Iris pigment epithelial cell (primary cell): ENCODE results near the gene WASF2.
A peak's percentile ranks its signal among the peaks of the same experiment; 100 is the strongest.
"Not testable (repeated sequence)": the region's sequence is repeated elsewhere in the genome, so short reads cannot be mapped to it uniquely, and the experiment has no call there.

ENCODE experiments used
- DNase-seq: peaks from one replicate; pipeline ENCODE4 v3.0.0-alpha.2; 2011; ENCODE audit warnings: low read depth

Gene WASF2

DNA sequence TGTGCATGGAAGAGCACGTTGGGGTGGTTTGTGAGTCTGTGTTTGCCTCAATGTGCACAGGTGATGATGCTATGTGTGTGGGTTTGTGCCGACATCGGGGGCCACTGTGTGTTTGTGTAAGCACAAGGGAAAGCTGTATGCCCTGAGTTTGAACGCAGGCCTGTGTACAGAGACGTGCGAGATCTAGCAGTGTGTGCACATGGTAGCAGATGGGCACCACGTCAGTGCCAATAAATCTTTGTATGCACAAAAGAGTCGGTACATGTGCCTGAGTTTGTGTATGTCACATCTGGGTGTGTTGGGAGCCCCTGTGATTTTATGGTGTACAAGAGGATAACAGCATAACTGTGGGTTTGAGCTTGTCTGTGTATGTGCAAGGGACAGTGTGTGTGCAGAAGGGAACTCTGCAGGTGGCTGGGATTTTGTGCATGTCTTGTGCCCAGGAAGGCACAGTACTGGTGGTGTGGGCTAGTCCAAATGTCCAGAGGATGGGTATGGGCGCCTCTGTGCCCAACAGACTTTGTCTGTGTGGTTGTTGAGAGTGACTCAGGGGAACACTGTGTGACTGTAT is 32.0 kb upstream of the WASF2 start:
- no peak for DNase-seq

DNA sequence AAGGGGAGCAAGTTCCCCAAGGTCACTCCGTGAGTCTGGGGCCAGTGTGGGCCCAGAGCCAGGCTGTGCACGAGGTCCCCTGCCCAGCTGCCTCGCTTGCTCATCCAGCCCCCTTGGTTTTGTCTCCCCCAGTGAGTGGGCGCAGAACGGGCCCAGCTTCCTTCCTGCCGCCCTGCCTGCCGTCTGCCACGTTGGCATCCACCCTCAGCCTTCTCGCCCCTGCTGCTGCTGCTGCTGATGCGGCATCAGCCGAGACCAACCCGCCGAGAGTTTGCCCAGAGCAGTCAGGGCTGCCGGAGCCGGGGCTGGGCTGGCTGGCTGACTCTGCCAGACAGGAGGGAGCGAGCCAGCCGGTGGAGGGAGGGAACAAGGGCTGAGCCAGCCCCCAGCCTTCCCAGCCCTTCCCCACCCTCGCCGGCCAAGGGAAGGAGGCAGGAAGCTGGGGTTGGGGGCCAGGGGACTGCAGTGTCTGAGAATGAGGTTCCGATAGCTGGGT is 31.4 kb upstream of the WASF2 start:
- DNase-seq = no peak

DNA sequence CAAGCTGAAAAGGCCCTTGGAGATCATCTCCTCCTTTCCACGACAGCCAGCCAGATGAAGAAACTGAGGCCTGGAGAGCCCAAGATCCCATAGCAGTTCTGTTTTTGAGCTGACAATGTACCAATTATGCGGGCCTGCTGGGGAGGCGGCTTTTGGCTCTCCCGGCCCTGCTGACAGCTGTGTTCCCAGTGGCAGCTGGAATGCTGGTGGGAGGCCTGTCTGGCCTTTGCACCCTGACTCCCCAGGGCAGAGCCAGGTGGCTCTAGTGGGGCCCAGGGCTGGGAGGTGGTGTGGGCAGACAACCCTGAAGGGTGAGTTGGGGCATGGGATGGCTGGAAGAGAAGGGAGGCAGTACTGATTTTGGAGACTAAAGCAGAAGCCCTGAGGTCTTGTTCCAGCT is 30.7 kb upstream of the WASF2 start:
- no peak for DNase-seq

- DNase-seq = no peak
Observed at GRCh38 chr1:27519331-27520258, 29.6 kb upstream of the WASF2 start.

DNA sequence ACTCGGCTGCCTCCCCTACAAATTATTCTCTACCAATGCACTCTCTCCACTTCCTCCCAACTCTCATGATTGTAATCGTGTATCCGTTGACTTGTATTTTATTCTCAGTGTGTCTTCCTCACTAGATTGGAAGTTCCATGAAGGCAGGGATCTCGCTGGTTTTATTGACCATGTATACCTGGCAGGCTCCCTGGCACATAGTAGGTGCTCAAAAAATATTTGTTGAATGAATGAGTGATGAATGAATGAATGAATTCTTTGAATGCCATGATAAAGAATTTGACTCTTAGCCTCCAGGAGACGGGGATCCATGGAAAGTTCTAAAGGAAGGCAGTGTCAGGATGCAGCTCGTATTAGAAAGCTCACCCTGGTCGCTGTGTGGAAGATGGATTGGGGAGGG is 28.8 kb upstream of the WASF2 start:
- DNase-seq = no peak

- DNase-seq = no peak
Observed at GRCh38 chr1:27517907-27518718, 28.1 kb upstream of the WASF2 start.

GRCh38 chr1:27517301-27517700 is 27.3 kb upstream of the WASF2 start:
- DNase-seq = no peak

DNA sequence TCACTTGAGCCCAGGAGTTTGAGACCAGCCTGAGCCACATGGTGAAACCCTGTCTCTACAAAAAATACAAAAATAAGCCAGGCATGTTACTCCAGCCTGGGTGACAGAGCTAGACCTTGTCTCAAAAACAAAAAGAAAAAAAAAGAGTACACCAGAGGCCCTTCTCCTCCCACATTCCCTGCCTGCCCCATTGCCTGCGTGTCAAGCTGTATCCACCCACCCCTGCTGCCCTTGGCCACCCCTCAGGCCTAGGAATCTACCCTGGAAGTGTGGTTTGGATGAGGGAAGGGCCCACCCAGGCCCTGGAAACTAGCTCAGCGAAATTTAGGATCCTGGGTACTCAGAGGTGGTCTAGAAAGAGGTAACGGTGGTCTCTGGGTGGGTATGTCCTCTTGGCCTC is 25.7 kb upstream of the WASF2 start:
- DNase-seq = no peak

- DNase-seq = no peak
Observed at GRCh38 chr1:27513958-27514357, 24.0 kb upstream of the WASF2 start.

DNA sequence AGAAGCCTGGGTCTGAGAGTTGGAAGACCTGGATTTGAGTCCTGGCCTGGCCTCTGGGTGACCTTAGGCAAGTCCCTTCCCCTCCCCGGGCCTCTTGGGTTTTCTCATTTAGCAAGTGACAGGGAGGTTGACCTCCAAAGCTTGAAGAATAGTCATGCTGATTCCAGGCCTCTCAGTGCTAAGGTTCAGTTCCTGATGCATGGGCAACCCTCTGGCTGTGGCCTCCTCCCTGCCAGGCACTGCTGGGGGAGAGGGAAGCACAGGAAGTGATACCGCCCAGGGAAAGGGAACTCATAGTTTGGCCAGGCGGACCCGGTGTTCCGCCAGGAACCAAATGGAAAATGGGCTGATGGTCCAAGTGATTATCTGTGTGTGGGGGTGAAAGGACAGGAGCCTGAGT is 23.6 kb upstream of the WASF2 start:
- DNase-seq = no peak

DNA sequence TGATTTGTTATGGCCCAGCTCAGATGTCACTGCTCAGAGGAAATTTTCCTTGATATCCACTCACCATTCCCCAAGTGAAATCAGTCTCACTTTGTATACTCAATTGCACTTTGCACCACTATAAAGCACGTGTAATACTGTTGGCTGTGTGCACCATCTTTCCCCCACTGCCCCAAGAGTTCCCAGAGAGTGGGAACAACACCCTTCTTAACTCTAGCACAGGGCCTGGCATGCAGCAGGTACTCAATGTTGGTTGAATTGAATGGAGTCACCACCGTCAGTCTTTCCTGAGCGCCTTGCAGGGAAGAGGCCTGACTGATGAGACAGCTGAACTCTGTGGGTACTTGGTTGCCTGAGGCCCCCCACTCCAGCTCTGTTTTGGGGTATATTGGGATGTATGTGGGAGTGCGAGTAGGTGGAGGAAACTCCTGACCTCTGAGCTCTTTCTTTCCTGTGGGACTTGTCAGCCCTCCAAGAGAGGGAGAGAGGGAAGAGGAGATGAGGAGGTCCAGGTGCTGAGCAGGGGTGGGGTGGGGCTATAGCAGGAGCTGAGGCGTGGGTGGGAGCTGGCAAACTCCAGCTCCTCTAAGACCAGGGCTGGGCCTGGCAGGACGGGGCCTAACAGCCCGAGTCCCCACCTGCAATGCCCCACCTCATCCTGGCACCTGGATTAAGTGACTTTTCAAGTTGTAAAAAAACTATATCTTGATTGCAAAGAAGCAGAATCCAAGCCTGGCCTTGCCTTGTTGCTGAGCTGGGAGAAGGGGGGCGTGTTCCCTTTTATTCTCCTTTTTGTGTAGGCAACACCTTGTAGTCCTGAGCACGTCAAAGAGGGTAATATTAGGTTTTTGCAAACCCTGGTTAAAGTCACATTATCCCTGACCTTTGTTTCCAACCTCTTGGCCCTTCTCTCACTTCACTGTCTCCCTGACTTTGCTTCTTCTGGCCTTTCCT is 19.4 kb upstream of the WASF2 start:
- DNase-seq = no peak

DNA sequence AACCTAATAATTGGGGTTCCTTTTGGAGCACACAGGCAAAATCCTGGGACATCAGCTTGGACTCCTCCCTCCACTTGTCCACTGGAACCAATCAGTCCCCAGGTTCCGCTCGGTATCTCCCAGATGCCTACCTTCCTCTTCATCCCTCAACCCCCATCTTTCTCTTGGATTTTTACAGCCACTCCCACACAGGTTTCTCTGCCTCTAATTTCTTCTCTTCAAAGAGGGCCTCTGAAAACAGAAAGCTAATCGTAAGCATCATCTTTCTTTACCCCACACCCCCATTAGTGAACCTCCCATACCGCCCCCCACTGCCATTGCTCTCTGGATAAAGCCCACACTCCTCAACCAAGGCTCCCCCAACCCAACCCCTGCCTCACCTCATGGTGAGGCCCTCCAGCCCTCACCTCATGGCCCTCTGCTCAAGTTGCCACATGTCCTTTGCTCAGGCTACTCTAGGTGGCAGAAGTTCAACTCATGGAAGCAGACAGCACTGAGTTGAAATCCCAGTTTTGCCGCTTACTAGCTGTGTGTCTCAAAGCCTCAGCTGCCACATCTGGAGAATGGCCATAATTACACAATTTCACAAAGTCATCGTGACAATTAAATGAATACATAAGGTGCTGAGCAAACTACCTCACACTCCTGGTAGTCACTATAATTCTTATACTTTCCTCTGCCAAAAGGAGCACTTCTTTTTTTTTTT is 18.1 kb upstream of the WASF2 start:
- no peak for DNase-seq

- DNase-seq = no peak
Observed at GRCh38 chr1:27506703-27507102, 16.7 kb upstream of the WASF2 start.

- DNase-seq = no peak
Observed at GRCh38 chr1:27505420-27505680, 15.4 kb upstream of the WASF2 start.

GRCh38 chr1:27504588-27505419 is 14.8 kb upstream of the WASF2 start:
- DNase-seq = peak; percentile 31

GRCh38 chr1:27503844-27504587 is 14.0 kb upstream of the WASF2 start:
- DNase-seq = no peak

DNA sequence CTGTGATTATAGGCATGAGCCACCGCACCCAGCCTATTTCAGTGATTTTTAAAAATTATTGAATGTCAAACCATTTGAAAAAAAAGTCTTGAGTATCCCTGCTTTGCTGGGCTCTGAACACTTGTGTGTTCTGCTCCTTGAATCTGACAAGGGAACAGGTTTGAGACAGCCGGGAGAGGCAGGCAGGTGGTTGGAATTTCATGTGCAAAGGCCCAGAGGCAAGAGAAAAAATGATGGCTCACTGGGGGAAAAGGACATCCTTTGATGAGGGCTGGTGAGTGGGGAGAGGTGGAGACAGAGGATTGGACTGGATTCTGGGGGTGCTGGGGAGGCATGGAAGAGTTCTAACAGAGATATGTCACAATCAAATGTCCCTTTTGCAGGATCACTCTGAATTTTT is 13.1 kb upstream of the WASF2 start:
- no peak for DNase-seq

GRCh38 chr1:27501159-27501558 is 11.2 kb upstream of the WASF2 start:
- DNase-seq = not testable (repeated sequence)

DNA sequence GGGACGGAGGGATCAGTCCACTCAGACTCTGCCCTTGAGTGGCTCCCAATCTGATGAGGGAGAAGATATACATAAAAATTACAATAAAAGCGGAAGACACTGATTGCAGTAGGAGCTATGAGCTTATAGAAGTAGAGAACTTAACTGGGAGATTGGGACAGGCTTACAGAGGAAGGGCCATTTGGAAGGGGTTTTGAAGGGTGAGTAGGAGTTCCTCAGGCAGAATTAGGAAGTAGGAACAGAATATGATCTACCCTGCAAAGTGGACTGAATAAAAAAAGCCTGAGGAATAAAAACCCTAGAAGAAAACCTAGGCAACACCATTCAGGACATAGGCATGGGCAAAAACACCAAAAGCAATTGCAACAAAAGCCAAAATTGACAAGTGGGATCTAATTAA is 9.2 kb upstream of the WASF2 start:
- no peak for DNase-seq
